HG02981 (cell line): ENCODE measurements around the gene SLC8A1.

ENCODE experiments used
- ATAC-seq: cut with Tn5 transposase; IDR thresholded peaks from one replicate; pipeline ENCODE4 v1.9.1; 2021; ENCODE audit warnings: mild to moderate bottlenecking, moderate library complexity; ENCODE audit not compliant: unreplicated experiment

The SLC8A1 gene

DNA sequence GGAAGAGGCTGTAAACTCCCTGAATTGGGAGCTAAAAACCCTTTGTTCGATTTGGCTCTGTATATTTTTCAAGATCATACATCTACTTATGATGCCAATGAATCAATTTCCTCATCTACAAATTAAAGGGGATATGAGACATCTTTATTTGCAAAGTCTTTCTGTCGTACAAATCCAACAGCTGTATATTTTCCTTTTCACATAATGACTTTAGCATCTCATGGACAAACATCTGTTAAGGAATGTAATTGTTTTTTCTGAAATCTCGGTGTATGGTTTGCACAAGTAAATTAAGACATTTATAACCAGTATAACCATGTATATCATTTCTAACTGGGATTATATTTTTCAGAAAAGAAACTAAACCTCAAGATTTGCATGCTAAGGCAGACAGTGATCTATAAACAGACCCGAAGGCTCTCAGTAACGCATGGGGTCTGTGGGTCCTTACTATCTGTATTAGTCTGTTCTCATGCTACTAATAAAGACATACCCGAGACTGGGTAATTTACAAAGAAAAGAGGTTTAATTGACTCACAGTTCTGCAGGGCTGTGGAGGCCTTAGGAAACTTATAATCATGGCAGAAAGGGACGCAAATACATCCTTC, 130.8 kb downstream of the SLC8A1 start:
- no peak for ATAC-seq

DNA sequence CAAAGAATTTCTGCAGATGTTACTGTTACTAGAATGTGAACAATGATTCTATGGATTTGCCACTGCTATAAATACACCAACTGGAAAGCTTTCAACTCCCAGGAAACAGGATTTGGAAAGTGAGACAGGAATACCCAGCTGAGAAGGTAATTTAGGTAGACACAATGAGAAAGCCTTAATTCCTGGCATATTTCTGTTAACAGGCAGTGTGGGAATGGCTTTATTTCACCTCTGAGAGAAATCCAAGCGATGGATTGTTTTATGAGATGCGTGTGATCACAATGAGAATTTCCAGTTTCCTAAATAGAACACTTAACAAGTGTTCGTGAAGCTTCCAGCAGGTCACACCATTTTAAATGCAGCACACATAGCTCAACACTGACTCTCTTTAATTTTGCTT, 133.0 kb downstream of the SLC8A1 start:
- ATAC-seq: no peak

GRCh38 chr2:40317761-40318160, 134.1 kb downstream of the SLC8A1 start:
- ATAC-seq: no peak

DNA sequence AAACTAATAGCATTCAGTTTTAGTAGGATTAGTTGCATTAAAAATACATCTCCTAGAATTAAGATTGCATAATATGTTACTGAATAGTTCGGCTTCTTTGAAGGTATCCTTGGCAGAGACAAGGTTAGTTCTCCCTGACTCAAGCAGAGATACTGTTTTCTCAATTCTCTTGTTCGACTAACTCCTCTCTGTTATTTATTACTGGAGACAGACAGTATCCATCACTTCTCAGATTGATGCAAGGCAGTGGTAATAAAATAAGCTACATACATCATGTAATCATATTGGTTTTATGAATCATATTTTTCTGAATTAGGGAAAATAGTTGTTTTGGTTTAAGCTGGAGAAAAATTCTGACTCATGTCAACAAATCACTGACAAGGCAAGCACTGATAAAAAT, 134.8 kb downstream of the SLC8A1 start:
- ATAC-seq: no peak

- ATAC-seq: no peak
Measured at GRCh38 chr2:40316620-40317019, 135.3 kb downstream of the SLC8A1 start.

GRCh38 chr2:40315683-40316082, 136.2 kb downstream of the SLC8A1 start:
- ATAC-seq: no peak

DNA sequence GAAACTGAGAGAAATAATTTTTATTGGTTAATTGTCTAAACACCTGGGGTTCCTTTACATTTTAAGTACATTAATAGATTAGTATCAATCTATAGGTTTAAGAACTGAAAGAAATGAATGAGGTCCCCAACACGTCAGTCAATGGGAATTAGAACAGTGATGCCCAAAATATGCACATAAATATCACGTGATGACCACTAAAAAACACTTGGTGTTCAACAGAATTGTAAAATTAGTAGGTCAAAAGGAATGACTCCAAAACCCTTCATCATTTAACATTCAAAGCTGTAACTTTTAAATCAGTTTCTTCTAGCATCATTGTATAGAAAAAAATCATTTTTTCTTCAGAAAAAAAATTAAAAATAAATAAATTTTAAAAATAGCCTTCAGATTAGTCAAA, 140.9 kb downstream of the SLC8A1 start:
- ATAC-seq: no peak

DNA sequence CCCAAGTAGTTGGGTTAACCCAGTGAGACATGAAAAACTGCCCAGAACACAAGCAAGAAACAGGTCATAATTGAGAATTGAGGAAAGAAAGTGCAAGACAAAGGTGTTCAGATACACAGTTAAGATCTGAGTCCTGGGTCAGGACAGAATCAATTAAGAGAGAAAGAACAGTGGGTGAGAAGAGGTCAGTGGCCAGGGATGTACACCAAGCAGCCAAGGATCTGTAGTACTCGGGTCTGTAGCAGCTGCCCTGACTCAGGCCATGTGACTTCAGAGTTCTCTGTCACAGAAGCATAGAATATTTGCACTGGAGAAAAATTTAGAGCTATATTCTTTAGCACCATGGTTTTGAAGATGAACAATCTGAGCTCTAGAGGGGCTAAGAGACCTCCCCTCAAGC, 141.6 kb downstream of the SLC8A1 start:
- ATAC-seq: no peak

DNA sequence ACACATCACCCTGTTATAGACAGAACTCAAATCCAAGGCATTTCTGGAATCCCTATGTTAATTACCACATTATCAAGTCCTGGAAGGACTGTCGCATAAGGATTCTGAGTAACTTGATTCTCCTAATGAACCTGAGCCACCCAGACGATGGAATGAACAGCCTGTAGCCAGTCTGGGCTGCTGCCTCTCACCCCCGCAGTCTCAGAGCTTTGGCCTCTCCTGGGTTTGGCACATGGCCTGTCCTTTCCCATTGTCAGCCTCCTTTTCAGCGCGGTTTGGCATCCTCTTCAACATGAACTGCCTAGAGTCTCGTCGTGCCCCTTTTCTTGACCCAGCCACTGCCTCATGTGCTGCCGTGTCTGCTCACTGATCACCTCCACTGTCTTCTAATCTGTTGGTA, 147.6 kb downstream of the SLC8A1 start:
- ATAC-seq: no peak

GRCh38 chr2:40303746-40304145, 148.1 kb downstream of the SLC8A1 start:
- ATAC-seq: no peak

GRCh38 chr2:40302751-40303325, 149.1 kb downstream of the SLC8A1 start:
- ATAC-seq: no peak

GRCh38 chr2:40300391-40300790, 151.5 kb downstream of the SLC8A1 start:
- no peak for ATAC-seq

GRCh38 chr2:40299781-40300180, 152.1 kb downstream of the SLC8A1 start:
- no peak for ATAC-seq

GRCh38 chr2:40299173-40299572, 152.7 kb downstream of the SLC8A1 start:
- no peak for ATAC-seq

DNA sequence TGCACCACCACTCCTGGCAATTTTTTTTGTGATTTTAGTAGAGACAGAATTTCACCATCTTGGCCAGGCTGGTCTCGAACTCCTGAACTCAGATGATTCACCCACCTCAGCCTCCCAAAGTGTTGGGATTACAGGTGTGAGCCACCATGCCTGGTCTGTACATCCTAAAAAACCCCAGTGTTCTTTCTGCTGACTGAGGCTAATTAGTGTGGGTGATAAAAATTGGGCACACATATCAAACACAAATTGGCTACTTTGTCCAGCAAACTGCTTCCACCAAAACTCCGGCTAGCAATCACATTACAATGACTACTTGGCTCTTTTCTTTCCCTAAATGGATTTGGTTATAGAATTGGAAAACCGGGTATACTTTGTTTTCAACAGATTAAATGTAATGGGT, 153.9 kb downstream of the SLC8A1 start:
- ATAC-seq: no peak

DNA sequence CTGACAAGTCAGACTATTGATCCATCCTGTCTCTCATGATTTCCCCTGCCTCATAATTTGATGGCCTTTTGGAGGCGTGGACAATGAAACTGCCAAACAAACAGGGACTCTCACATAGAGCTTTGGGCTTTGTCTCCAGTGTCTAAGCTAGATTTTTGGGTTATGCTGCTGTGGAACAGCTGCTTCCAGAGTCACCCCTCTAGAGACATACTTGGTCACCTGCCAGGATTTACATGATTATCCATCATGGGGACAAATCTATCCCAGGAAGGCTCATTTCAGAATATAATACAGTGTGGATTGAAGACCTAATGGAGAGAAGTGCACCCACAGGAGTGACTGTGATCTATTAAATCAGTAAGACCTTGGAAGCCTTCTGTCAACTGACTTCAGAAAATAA, 159.6 kb downstream of the SLC8A1 start:
- no peak for ATAC-seq

DNA sequence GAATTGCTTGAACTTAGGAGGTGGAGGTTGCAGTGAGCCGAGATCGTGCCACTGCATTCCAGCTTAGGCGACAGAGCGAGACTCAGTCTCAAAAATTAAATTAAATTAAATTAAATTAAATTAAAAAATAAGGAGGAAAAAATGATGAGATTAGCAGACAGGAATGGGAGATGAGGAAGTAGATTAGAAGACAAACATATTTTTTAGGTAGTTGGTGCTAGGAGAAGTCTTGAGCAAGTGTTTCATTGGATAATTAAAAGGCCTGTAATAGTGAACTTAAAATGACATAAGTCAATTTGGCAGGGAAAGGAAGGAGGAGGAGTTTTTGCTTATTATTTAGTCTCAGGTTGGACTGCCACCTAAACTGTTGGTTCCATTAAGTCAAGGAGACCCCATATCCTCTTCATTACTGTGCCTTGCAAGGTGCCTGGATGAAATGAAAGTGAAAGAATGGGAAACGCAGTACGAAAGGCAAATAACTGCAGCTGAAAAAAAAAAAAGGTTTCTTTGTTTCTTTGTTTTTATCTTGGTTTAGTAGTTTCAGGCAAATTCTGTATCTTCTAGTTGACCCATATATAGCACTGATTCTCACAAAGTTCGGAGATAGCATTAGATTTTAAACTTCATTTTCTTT, 162.0 kb downstream of the SLC8A1 start:
- no peak for ATAC-seq

DNA sequence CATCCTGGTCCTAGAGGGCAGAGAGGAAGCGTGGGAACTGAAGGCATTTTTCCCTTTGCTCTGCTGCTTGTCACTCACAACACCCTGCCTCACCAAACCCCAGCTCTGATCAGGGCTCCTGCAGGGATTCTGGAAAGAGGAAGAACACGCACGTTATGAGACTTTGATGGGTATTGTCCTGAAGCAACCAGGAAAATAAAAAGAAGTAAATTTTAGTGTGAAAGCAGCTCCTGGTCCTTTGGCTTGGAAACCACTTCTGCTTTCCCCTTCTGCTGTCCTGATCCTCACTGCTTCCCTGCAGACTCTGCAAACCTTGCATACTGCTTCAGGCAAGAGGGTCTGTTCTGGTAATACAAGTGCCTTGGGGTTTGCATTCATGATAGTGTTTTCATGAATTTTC, 164.1 kb downstream of the SLC8A1 start:
- no peak for ATAC-seq

- ATAC-seq: no peak
Measured at GRCh38 chr2:40287195-40287594, 164.7 kb downstream of the SLC8A1 start.

GRCh38 chr2:40286721-40287120, 165.2 kb downstream of the SLC8A1 start:
- no peak for ATAC-seq

DNA sequence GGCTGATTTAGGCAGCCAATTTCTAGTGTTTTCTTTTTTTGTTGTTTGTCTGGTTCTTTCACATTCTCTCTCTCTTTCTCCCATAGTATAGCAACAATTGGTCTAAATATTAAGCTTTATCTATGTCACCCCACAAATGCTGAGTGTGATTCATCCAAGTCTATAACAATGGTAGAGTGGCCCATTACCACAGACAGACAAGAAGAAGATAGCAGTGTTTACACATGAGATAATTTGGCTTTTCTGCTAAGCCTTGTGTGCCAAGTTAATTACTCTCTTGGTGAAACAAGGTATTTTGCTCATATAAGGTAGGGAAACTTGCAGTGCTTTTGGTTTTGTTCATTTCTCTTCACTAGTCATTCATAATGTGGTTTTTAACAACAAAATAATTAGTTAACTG, 166.5 kb downstream of the SLC8A1 start:
- ATAC-seq: no peak

- ATAC-seq: no peak
Measured at GRCh38 chr2:40284797-40285196, 167.1 kb downstream of the SLC8A1 start.
